Neural cell (in vitro differentiated cells): Measurements from ENCODE around the gene MAGI1. TPM values are rescaled to one million over a fixed set of nuclear protein-coding genes. Genes with fewer than 3 reads are reported as not detected.

ENCODE experiments used
- H2AFZ ChIP-seq: fragments of 200-600, 300-800 bp; sonication (generic), shearing (Covaris generic); 2 replicates; pipeline ENCODE4 v1.6.0; 2014; ENCODE audit warnings: low read depth, mild to moderate bottlenecking, antibody characterized with exemption, low read length, moderate library complexity
- H3F3A ChIP-seq: fragments of 200-600 bp; shearing (Covaris generic); 2 replicates; pipeline ENCODE4 v1.6.1; 2016; ENCODE audit warnings: mild to moderate bottlenecking, moderate library complexity, mixed read lengths, antibody characterized with exemption, low read length; ENCODE audit not compliant: insufficient read depth, poor library complexity, severe bottlenecking
- H3K27ac ChIP-seq: fragments of 200-600, 300-800 bp; sonication (generic), shearing (Covaris generic); 2 replicates; pipeline ENCODE4 v1.5.1; 2014; ENCODE audit warnings: mild to moderate bottlenecking, low read length, moderate library complexity
- H3K27me3 ChIP-seq: fragments of 300-800, 200-600 bp; sonication (generic), shearing (Covaris generic); 2 replicates; pipeline ENCODE4 v1.6.0; 2014; ENCODE audit warnings: mild to moderate bottlenecking, low read depth, low read length, moderate library complexity; ENCODE audit not compliant: insufficient read depth
- H3K36me3 ChIP-seq: fragments of 300-800, 200-600 bp; sonication (generic), shearing (Covaris generic); 2 replicates; pipeline ENCODE4 v1.5.1; 2014; ENCODE audit warnings: mild to moderate bottlenecking, antibody characterized with exemption, low read length, moderate library complexity; ENCODE audit not compliant: insufficient read depth
- H3K4me2 ChIP-seq: fragments of 300-800, 200-600 bp; sonication (generic), shearing (Covaris generic); 2 replicates; pipeline ENCODE4 v1.6.0; 2014; ENCODE audit warnings: mild to moderate bottlenecking, low read length
- H3K4me3 ChIP-seq: fragments of 300-800, 200-600 bp; sonication (generic), shearing (Covaris generic); 2 replicates; pipeline ENCODE4 v1.5.1; 2014; ENCODE audit warnings: mild to moderate bottlenecking, low read length, moderate library complexity
- H3K79me2 ChIP-seq: fragments of 200-600 bp; shearing (Covaris generic); replicated peaks from 2 replicates; pipeline ENCODE4 v1.6.0; 2014; ENCODE audit warnings: mild to moderate bottlenecking, low read length, moderate library complexity; ENCODE audit not compliant: insufficient read depth
- H3K9ac ChIP-seq: fragments of 300-800, 200-600 bp; sonication (generic), shearing (Covaris generic); 2 replicates; pipeline ENCODE4 v1.6.1; 2016; ENCODE audit warnings: mild to moderate bottlenecking, low read length, mixed read lengths
- H3K9me2 ChIP-seq: fragments of 200-600 bp; shearing (Covaris generic); 2 replicates; pipeline ENCODE4 v1.6.1; 2016; ENCODE audit warnings: mild to moderate bottlenecking, low read length, mixed read lengths; ENCODE audit not compliant: insufficient read depth
- H3K9me3 ChIP-seq: fragments of 200-600, 300-800 bp; sonication (generic), shearing (Covaris generic); 2 replicates; pipeline ENCODE4 v1.6.1; 2016; ENCODE audit warnings: mild to moderate bottlenecking, mixed run types, low read length, moderate library complexity, mixed read lengths
- H4K20me1 ChIP-seq: fragments of 200-600 bp; shearing (Covaris generic); 2 replicates; pipeline ENCODE4 v1.6.1; 2016; ENCODE audit warnings: mild to moderate bottlenecking, mixed run types; ENCODE audit not compliant: insufficient read depth
- EP300 ChIP-seq: fragments of 450-650 bp; conservative IDR thresholded peaks from 2 replicates; pipeline ENCODE4 v1.6.1; 2014; ENCODE audit warnings: antibody characterized with exemption, mild to moderate bottlenecking, moderate library complexity; ENCODE audit not compliant: poor library complexity, severe bottlenecking
- EZH2 ChIP-seq: fragments of 200-600, 300-800 bp; shearing (Covaris generic), sonication (generic); IDR thresholded peaks from 2 replicates; pipeline ENCODE4 v1.6.1; 2014; ENCODE audit warnings: antibody characterized with exemption, low read length, borderline replicate concordance, mild to moderate bottlenecking; ENCODE audit not compliant: insufficient read depth, poor library complexity, severe bottlenecking
- MXI1 ChIP-seq: fragments of 450-650 bp; conservative IDR thresholded peaks from 2 replicates; pipeline ENCODE4 v1.6.1; 2014; ENCODE audit warnings: antibody characterized with exemption, mild to moderate bottlenecking; ENCODE audit not compliant: poor library complexity, severe bottlenecking
- POLR2AphosphoS5 ChIP-seq: IDR thresholded peaks from 2 replicates; pipeline ENCODE4 v1.6.1; 2012
- RAD21 ChIP-seq: fragments of 450-650 bp; conservative IDR thresholded peaks from 2 replicates; pipeline ENCODE4 v1.6.1; 2014; ENCODE audit warnings: antibody characterized with exemption, mild to moderate bottlenecking, moderate library complexity
- SMC3 ChIP-seq: fragments of 450-650 bp; conservative IDR thresholded peaks from 2 replicates; pipeline ENCODE4 v1.6.1; 2014; ENCODE audit warnings: antibody characterized with exemption, mild to moderate bottlenecking, moderate library complexity; ENCODE audit not compliant: poor library complexity
- TAF1 ChIP-seq: IDR thresholded peaks from 2 replicates; pipeline ENCODE4 v1.6.1; 2012; ENCODE audit warnings: low read depth
- polyA plus RNA-seq: library from polyadenylated mRNA; depleted of rRNA; stranded (reverse); fragments of >200 nt; gene quantifications from 2 replicates; pipeline ENCODE4 v1.2.3, GENCODE V29; 2014
- TF ChIP-seq, protein P1 (sequence below): fragments of 450-650 bp; IDR thresholded peaks from 2 replicates; pipeline ENCODE4 v1.5.1; 2014; ENCODE audit warnings: antibody characterized with exemption, mild to moderate bottlenecking, moderate library complexity; ENCODE audit not compliant: poor library complexity, severe bottlenecking
- TF ChIP-seq, protein P2 (sequence below): IDR thresholded peaks from 2 replicates; pipeline ENCODE4 v1.6.1; 2012; ENCODE audit warnings: borderline replicate concordance

Gene MAGI1
- polyA plus RNA-seq, 1 donor from 2014 or later, result 44.7 TPM

- TF ChIP-seq MXI1, result no peak
- TF ChIP-seq SMC3, result peak; percentile 19
- peak; percentile 12 for TF ChIP-seq RAD21
- Histone ChIP-seq H2AFZ (peak overlapping the region; percentile 79), H3K27me3 (peaks cover 16% of the 10 kb centered on the region), H3K79me2 (peaks cover 8% of the 10 kb centered on the region), H3K4me3 (peak overlapping the region; percentile 92), H3K36me3 (no peaks in the 10 kb centered on the region), H4K20me1 (no peaks in the 10 kb centered on the region), H3K9me3 (no peaks in the 10 kb centered on the region), H3K27ac (no peak overlapping the region), H3K4me2 (peak overlapping the region; percentile 64), H3F3A (no peaks in the 10 kb centered on the region), H3K9ac (peak overlapping the region; percentile 64), H3K9me2 (no peaks in the 10 kb centered on the region)
Observed at GRCh38 chr3:66037330-66037985, 1.3 kb downstream of the MAGI1 start.

DNA sequence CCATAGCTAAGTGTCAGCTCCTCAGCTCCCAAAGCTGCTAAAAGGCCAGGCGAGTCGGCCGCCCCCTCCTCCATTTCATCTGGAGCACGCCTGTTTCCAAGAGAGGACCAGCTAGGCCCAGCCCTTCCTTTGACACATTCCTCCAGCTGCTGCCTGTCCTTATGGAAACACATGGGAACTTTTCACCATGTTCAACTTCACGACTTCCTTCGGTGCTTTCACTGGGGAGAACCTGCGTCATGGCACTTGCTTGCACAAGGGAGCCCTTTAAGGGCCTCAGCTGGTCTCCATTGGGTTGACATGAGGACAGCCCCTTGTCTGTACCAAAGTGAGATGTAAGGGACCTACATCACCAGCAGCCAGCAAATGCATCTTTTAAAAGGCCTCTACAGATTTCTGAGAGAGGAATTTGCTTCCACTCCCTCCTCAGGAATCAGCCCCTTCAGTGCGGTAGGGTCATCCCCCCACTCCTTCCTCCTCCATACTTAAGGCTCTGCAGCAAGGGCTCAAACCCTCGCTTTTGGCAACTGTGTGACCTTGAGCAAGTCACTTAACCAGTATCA lies 2.1 kb downstream of the MAGI1 start:
- Histone ChIP-seq H3K36me3 (no peaks in the 10 kb centered on the region), H3K27ac (no peak overlapping the region), H3K27me3 (peaks cover 16% of the 10 kb centered on the region), H3K4me3 (peak overlapping the region; percentile 92), H3K9ac (no peak overlapping the region), H3K4me2 (peak overlapping the region; percentile 64), H3F3A (no peaks in the 10 kb centered on the region), H3K79me2 (peaks cover 8% of the 10 kb centered on the region), H3K9me2 (no peaks in the 10 kb centered on the region), H4K20me1 (no peaks in the 10 kb centered on the region), H3K9me3 (no peaks in the 10 kb centered on the region), H2AFZ (no peak overlapping the region)
- TF ChIP-seq EP300 (no peak), TAF1 (no peak), EZH2 (no peak), SMC3 (no peak), RAD21 (no peak), POLR2AphosphoS5 (no peak), MXI1 (no peak)
- TF ChIP-seq, protein P1, sequence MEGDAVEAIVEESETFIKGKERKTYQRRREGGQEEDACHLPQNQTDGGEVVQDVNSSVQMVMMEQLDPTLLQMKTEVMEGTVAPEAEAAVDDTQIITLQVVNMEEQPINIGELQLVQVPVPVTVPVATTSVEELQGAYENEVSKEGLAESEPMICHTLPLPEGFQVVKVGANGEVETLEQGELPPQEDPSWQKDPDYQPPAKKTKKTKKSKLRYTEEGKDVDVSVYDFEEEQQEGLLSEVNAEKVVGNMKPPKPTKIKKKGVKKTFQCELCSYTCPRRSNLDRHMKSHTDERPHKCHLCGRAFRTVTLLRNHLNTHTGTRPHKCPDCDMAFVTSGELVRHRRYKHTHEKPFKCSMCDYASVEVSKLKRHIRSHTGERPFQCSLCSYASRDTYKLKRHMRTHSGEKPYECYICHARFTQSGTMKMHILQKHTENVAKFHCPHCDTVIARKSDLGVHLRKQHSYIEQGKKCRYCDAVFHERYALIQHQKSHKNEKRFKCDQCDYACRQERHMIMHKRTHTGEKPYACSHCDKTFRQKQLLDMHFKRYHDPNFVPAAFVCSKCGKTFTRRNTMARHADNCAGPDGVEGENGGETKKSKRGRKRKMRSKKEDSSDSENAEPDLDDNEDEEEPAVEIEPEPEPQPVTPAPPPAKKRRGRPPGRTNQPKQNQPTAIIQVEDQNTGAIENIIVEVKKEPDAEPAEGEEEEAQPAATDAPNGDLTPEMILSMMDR, result no peak
- TF ChIP-seq, protein P2, sequence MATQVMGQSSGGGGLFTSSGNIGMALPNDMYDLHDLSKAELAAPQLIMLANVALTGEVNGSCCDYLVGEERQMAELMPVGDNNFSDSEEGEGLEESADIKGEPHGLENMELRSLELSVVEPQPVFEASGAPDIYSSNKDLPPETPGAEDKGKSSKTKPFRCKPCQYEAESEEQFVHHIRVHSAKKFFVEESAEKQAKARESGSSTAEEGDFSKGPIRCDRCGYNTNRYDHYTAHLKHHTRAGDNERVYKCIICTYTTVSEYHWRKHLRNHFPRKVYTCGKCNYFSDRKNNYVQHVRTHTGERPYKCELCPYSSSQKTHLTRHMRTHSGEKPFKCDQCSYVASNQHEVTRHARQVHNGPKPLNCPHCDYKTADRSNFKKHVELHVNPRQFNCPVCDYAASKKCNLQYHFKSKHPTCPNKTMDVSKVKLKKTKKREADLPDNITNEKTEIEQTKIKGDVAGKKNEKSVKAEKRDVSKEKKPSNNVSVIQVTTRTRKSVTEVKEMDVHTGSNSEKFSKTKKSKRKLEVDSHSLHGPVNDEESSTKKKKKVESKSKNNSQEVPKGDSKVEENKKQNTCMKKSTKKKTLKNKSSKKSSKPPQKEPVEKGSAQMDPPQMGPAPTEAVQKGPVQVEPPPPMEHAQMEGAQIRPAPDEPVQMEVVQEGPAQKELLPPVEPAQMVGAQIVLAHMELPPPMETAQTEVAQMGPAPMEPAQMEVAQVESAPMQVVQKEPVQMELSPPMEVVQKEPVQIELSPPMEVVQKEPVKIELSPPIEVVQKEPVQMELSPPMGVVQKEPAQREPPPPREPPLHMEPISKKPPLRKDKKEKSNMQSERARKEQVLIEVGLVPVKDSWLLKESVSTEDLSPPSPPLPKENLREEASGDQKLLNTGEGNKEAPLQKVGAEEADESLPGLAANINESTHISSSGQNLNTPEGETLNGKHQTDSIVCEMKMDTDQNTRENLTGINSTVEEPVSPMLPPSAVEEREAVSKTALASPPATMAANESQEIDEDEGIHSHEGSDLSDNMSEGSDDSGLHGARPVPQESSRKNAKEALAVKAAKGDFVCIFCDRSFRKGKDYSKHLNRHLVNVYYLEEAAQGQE, result no peak
